GM18909 (cell line): ENCODE measurements around the gene RPL22.

ENCODE experiments used
- ATAC-seq: cut with Tn5 transposase; IDR thresholded peaks from one replicate; pipeline ENCODE4 v1.9.1; 2021; ENCODE audit warnings: mild to moderate bottlenecking; ENCODE audit not compliant: unreplicated experiment, poor library complexity

RPL22 gene

GRCh38 chr1:6140413-6140812 is 59.0 kb downstream of the RPL22 start:
- ATAC-seq: no peak

GRCh38 chr1:6137758-6138157 is 61.6 kb downstream of the RPL22 start:
- no peak for ATAC-seq

- no peak for ATAC-seq
Observed at GRCh38 chr1:6136516-6137220, 62.7 kb downstream of the RPL22 start.
